SK-N-SH (cell line): ENCODE results near the gene OBSCN. TPM values are rescaled to one million over a fixed set of nuclear protein-coding genes. Genes with fewer than 3 reads are reported as not detected.

Experiments
- CTCF ChIA-PET: fragments of 300-600, 350-600 bp; formaldehyde crosslinking; extraction: SDS; loops from one replicate; lab custom pipeline; 2021; lab: Yijun Ruan, JAX
- POLR2A ChIA-PET: fragments of 350-600 bp; sonication (Branson Sonifier 250); formaldehyde crosslinking; extraction: SDS; loops from one replicate; lab custom pipeline; 2020; ENCODE audit warnings: antibody characterized with exemption, inconsistent platforms; lab: Yijun Ruan, JAX
- DNase-seq: peaks from one replicate; pipeline ENCODE4 v3.0.0; 2012
- H2AFZ ChIP-seq: fragments of 200-600 bp; sonication (generic); 2 replicates; pipeline ENCODE4 v1.8.1; 2016; ENCODE audit warnings: antibody characterized with exemption, mild to moderate bottlenecking, low read depth
- H3F3A ChIP-seq: fragments of 200-600 bp; sonication (generic); replicated peaks from 2 replicates; pipeline ENCODE3; 2016; ENCODE audit warnings: antibody characterized with exemption, mild to moderate bottlenecking; ENCODE audit not compliant: insufficient read depth
- H3K27ac ChIP-seq, 2 experiments: fragments of 200-500 bp in 1 of 2; fragments of 200-600 bp in 1 of 2; sonication (Bioruptor generic) in 1 of 2; sonication (generic), shearing (Covaris generic) in 1 of 2; 2 replicates each; pipeline versions ENCODE4 v1.5.1 to v1.6.1; 2014 to 2016; ENCODE audit warnings: low read depth in 2 of 2, inconsistent platforms in 1 of 2, low read length in 1 of 2, mild to moderate bottlenecking in 1 of 2, mixed read lengths in 1 of 2
- H3K27me3 ChIP-seq: fragments of 200-600 bp; sonication (generic), shearing (Covaris generic); 2 replicates; pipeline ENCODE4 v1.6.1; 2016; ENCODE audit warnings: mixed run types; ENCODE audit not compliant: insufficient read depth
- H3K36me3 ChIP-seq, 2 experiments: fragments of 200-500 bp in 1 of 2; fragments of 200-600 bp in 1 of 2; sonication (Bioruptor generic) in 1 of 2; sonication (generic) in 1 of 2; replicated peaks in 1 of 2; 2 replicates each; pipeline versions ENCODE3 to v1.5.1; 2014 to 2016; ENCODE audit warnings: low read length in 1 of 2, mild to moderate bottlenecking in 1 of 2; ENCODE audit not compliant: insufficient read depth in 2 of 2, control insufficient read depth in 1 of 2
- H3K4me1 ChIP-seq, 2 experiments: fragments of 200-500 bp in 1 of 2; fragments of 200-600 bp in 1 of 2; sonication (Bioruptor generic) in 1 of 2; sonication (generic), shearing (Covaris generic) in 1 of 2; 2 replicates each; pipeline versions ENCODE4 v1.5.1 to v1.6.1; 2014 to 2016; ENCODE audit warnings: low read depth in 1 of 2, low read length in 1 of 2, mixed run types in 1 of 2; ENCODE audit not compliant: insufficient read depth in 2 of 2, control insufficient read depth in 1 of 2
- H3K4me2 ChIP-seq: fragments of 200-600 bp; sonication (generic), shearing (Covaris generic); 2 replicates; pipeline ENCODE4 v1.6.1; 2017; ENCODE audit warnings: mixed run types
- H3K4me3 ChIP-seq, 2 experiments: fragments of 200-500 bp in 1 of 2; fragments of 200-600 bp in 1 of 2; sonication (Bioruptor generic) in 1 of 2; sonication (generic), shearing (Covaris generic) in 1 of 2; 2 replicates each; pipeline versions ENCODE4 v1.5.1 to v1.8.1; 2014 to 2016; ENCODE audit warnings: low read depth in 2 of 2, inconsistent platforms in 1 of 2, low read length in 1 of 2, mild to moderate bottlenecking in 1 of 2, mixed read lengths in 1 of 2, moderate library complexity in 1 of 2
- H3K79me2 ChIP-seq: fragments of 200-600 bp; sonication (generic); 2 replicates; pipeline ENCODE4 v1.8.1; 2017; ENCODE audit warnings: mild to moderate bottlenecking; ENCODE audit not compliant: insufficient read depth
- H3K9ac ChIP-seq: fragments of 200-600 bp; sonication (generic); 2 replicates; pipeline ENCODE4 v1.6.1; 2017; ENCODE audit warnings: mixed run types
- H3K9me2 ChIP-seq: fragments of 200-600 bp; sonication (generic); 2 replicates; pipeline ENCODE4 v1.6.1; 2017; ENCODE audit warnings: mixed run types
- H3K9me3 ChIP-seq: fragments of 200-600 bp; sonication (generic); 2 replicates; pipeline ENCODE4 v1.6.1; 2017; ENCODE audit warnings: mixed run types, mild to moderate bottlenecking, moderate library complexity
- H4K20me1 ChIP-seq: fragments of 200-600 bp; sonication (generic); 2 replicates; pipeline ENCODE4 v1.6.1; 2017; ENCODE audit warnings: mild to moderate bottlenecking, mixed run types; ENCODE audit not compliant: insufficient read depth
- CHD2 ChIP-seq: fragments of 150-350 bp; IDR thresholded peaks from 2 replicates; pipeline ENCODE4 v1.6.1; 2018; ENCODE audit warnings: low read length; ENCODE audit not compliant: partially characterized antibody
- EP300 ChIP-seq, 2 experiments: IDR thresholded peaks; 2 replicates each; pipeline versions ENCODE4 v1.4.0 to v1.6.1; 2012; ENCODE audit warnings: borderline replicate concordance in 1 of 2, low read depth in 1 of 2, low read length in 1 of 2
- EZH2phosphoT487 ChIP-seq: fragments of 200-600 bp; sonication (generic); IDR thresholded peaks from 2 replicates; pipeline ENCODE4 v1.6.1; 2017; ENCODE audit warnings: low read depth, mixed run types, mild to moderate bottlenecking, antibody characterized with exemption, moderate library complexity, borderline replicate concordance
- JUND ChIP-seq: IDR thresholded peaks from 2 replicates; pipeline ENCODE4 v1.4.0; 2012
- RFX5 ChIP-seq: IDR thresholded peaks from 2 replicates; pipeline ENCODE4 v1.6.1; 2012; ENCODE audit warnings: mild to moderate bottlenecking, improper control_type of control experiment, low read length
- SIN3A ChIP-seq: IDR thresholded peaks from 2 replicates; pipeline ENCODE4 v1.6.1; 2012; ENCODE audit warnings: low read depth, mild to moderate bottlenecking, low read length, moderate library complexity, borderline replicate concordance
- TAF1 ChIP-seq: IDR thresholded peaks from 2 replicates; pipeline ENCODE4 v1.6.1; 2012; ENCODE audit warnings: low read depth, mild to moderate bottlenecking, low read length, moderate library complexity, borderline replicate concordance
- WGBS: methylation state at CpG from one replicate; pipeline ENCODE4 v1.1.6; 2017; ENCODE audit warnings: low lambda C conversion rate; 5-methylcytosine and 5-hydroxymethylcytosine counted together
- polyA plus RNA-seq, 3 experiments: library from polyadenylated mRNA; depleted of rRNA; stranded (reverse); fragments of >200 nt; gene quantifications; 2 replicates each; pipeline ENCODE4 v1.2.3, GENCODE V29; 2012
- TF ChIP-seq, protein P1 (sequence below): fragments of 150-350 bp; IDR thresholded peaks from 2 replicates; pipeline ENCODE4 v1.6.1; 2017; ENCODE audit warnings: antibody characterized with exemption, low read length, low read depth, borderline replicate concordance
- TF ChIP-seq, protein P2 (sequence below): IDR thresholded peaks from 2 replicates; pipeline ENCODE4 v1.4.0; 2012; ENCODE audit warnings: low read depth, borderline replicate concordance
- TF ChIP-seq, protein P3 (sequence below): fragments of 200-600 bp; sonication (generic); IDR thresholded peaks from 2 replicates; pipeline ENCODE4 v1.6.1; 2017; ENCODE audit warnings: antibody characterized with exemption, mild to moderate bottlenecking, moderate library complexity
- TF ChIP-seq, protein P4 (sequence below): IDR thresholded peaks from 2 replicates; pipeline ENCODE4 v1.4.0; 2012; ENCODE audit warnings: low read depth, borderline replicate concordance
- TF ChIP-seq, protein P5 (sequence below): IDR thresholded peaks from 2 replicates; pipeline ENCODE4 v1.4.0; 2012; ENCODE audit warnings: low read depth
- TF ChIP-seq, protein P6 (sequence below): fragments of 150-350 bp; IDR thresholded peaks from 2 replicates; pipeline ENCODE4 v1.6.1; 2016; ENCODE audit warnings: mild to moderate bottlenecking, low read depth, low read length
- TF ChIP-seq, protein P7 (sequence below): IDR thresholded peaks from 2 replicates; pipeline ENCODE4; 2012

OBSCN gene
- polyA plus RNA-seq, 1 of the 3 experiments (the other 2 are of a cell fraction): 4.0 TPM

DNA sequence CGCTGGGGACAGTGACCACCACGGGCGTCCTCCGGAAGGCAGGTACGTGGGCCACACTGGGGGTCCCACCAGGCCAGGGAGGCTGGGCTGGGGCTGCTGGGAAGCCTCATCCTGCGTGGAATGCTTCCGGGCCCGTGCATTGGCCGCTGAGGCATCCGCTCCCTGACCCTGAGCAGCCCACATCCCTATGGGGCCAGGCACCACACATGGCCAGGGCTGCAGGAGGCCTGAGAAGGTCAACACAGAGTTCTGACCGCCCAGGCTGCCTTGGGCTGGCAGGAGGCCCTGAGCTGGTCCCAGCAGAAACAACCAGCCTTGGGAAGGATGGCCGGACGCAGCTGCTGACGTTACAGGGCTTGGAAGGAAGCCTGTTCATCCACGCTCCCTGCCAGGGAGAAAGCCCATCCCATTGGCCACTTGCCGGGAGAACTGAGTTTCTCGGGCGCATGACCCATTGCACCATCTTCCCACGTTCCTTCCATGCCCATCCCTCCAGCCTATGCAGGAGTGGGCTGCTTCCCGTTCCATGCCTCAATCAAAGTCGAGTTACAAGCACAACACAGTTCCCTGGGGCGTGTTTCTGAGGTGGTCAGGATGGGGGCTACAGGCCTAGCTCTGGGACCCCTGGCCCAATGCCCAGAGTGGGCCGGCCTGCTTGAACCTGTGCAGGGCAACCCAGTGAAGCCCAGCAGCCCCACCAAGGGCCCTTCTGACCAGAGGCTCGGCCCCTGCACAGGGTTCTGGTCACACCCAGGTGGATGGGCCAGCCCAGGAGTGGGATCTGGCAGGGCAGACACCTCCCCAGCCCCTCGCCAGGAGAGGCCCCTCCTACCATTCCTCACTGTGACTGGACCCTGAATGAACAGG, 167.1 kb downstream of the OBSCN start (continued):
- TF ChIP-seq, protein P1, sequence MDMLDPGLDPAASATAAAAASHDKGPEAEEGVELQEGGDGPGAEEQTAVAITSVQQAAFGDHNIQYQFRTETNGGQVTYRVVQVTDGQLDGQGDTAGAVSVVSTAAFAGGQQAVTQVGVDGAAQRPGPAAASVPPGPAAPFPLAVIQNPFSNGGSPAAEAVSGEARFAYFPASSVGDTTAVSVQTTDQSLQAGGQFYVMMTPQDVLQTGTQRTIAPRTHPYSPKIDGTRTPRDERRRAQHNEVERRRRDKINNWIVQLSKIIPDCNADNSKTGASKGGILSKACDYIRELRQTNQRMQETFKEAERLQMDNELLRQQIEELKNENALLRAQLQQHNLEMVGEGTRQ: no peak
- TF ChIP-seq, protein P2, sequence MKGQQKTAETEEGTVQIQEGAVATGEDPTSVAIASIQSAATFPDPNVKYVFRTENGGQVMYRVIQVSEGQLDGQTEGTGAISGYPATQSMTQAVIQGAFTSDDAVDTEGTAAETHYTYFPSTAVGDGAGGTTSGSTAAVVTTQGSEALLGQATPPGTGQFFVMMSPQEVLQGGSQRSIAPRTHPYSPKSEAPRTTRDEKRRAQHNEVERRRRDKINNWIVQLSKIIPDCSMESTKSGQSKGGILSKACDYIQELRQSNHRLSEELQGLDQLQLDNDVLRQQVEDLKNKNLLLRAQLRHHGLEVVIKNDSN: no peak
- TF ChIP-seq, protein P3, sequence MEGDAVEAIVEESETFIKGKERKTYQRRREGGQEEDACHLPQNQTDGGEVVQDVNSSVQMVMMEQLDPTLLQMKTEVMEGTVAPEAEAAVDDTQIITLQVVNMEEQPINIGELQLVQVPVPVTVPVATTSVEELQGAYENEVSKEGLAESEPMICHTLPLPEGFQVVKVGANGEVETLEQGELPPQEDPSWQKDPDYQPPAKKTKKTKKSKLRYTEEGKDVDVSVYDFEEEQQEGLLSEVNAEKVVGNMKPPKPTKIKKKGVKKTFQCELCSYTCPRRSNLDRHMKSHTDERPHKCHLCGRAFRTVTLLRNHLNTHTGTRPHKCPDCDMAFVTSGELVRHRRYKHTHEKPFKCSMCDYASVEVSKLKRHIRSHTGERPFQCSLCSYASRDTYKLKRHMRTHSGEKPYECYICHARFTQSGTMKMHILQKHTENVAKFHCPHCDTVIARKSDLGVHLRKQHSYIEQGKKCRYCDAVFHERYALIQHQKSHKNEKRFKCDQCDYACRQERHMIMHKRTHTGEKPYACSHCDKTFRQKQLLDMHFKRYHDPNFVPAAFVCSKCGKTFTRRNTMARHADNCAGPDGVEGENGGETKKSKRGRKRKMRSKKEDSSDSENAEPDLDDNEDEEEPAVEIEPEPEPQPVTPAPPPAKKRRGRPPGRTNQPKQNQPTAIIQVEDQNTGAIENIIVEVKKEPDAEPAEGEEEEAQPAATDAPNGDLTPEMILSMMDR: no peak
- TF ChIP-seq, protein P4, sequence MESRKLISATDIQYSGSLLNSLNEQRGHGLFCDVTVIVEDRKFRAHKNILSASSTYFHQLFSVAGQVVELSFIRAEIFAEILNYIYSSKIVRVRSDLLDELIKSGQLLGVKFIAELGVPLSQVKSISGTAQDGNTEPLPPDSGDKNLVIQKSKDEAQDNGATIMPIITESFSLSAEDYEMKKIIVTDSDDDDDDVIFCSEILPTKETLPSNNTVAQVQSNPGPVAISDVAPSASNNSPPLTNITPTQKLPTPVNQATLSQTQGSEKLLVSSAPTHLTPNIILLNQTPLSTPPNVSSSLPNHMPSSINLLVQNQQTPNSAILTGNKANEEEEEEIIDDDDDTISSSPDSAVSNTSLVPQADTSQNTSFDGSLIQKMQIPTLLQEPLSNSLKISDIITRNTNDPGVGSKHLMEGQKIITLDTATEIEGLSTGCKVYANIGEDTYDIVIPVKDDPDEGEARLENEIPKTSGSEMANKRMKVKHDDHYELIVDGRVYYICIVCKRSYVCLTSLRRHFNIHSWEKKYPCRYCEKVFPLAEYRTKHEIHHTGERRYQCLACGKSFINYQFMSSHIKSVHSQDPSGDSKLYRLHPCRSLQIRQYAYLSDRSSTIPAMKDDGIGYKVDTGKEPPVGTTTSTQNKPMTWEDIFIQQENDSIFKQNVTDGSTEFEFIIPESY: no peak
- no peak for TF ChIP-seq EP300 (IDR thresholded peaks at IDR 0.05; ENCODE audit: borderline replicate concordance in 1 of 2, low read depth in 1 of 2, low read length in 1 of 2)
- TF ChIP-seq, all 33 proteins: peak for 0

DNA sequence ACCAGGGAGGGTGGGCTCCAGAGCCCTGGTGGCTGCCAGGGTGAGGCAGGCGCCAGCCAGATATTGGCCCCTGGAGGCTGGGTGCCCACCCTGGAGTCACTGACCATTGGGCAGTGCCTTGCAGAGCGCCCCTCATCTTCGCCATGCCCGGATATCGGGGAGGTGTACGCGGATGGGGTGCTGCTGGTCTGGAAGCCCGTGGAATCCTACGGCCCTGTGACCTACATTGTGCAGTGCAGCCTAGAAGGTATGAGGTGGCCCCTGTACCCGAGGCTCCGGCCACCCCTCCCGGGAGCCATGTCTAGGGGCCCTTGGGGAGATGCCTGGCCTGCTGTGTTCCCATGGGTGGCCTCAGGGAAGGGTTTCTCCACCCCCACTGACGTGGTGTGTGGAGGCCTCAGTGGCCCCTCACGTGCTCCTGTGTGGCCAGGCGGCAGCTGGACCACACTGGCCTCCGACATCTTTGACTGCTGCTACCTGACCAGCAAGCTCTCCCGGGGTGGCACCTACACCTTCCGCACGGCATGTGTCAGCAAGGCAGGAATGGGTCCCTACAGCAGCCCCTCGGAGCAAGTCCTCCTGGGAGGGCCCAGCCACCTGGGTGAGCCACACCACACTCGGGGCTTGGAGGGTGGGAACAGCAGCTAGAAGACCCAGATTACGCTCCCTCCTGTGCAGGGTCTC, 167.9 kb downstream of the OBSCN start:
- no peak for DNase-seq
- H3K79me2 ChIP-seq: no peaks in the 10 kb centered on the region
- H3K9ac ChIP-seq: no peak overlapping the region
- H2AFZ ChIP-seq: no peak overlapping the region
- TF ChIP-seq, protein P5, sequence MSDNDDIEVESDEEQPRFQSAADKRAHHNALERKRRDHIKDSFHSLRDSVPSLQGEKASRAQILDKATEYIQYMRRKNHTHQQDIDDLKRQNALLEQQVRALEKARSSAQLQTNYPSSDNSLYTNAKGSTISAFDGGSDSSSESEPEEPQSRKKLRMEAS: no peak
- TF ChIP-seq, protein P1: no peak
- TF ChIP-seq CHD2 (no peak), SIN3A (no peak), RFX5 (no peak), TAF1 (no peak), JUND (no peak), EZH2phosphoT487 (no peak), EP300 (IDR thresholded peaks at IDR 0.05; ENCODE audit: borderline replicate concordance in 1 of 2, low read depth in 1 of 2, low read length in 1 of 2) (no peak)
- TF ChIP-seq, protein P2: no peak
- TF ChIP-seq, protein P6, sequence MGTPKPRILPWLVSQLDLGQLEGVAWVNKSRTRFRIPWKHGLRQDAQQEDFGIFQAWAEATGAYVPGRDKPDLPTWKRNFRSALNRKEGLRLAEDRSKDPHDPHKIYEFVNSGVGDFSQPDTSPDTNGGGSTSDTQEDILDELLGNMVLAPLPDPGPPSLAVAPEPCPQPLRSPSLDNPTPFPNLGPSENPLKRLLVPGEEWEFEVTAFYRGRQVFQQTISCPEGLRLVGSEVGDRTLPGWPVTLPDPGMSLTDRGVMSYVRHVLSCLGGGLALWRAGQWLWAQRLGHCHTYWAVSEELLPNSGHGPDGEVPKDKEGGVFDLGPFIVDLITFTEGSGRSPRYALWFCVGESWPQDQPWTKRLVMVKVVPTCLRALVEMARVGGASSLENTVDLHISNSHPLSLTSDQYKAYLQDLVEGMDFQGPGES: no peak
- TF ChIP-seq, protein P7, sequence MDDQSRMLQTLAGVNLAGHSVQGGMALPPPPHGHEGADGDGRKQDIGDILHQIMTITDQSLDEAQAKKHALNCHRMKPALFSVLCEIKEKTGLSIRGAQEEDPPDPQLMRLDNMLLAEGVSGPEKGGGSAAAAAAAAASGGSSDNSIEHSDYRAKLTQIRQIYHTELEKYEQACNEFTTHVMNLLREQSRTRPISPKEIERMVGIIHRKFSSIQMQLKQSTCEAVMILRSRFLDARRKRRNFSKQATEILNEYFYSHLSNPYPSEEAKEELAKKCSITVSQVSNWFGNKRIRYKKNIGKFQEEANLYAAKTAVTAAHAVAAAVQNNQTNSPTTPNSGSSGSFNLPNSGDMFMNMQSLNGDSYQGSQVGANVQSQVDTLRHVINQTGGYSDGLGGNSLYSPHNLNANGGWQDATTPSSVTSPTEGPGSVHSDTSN: no peak
- H3K9me2 ChIP-seq: no peaks in the 10 kb centered on the region
- no peaks in the 10 kb centered on the region for H3K9me3 ChIP-seq
- POLR2A ChIA-PET: no interaction called here
- H3K4me1 ChIP-seq: peaks cover 7 to 14% of the 10 kb centered on the region in 2 experiments; a peak in 2 of 4 replicates
- no peaks in the 10 kb centered on the region for H4K20me1 ChIP-seq
- no peaks in the 10 kb centered on the region for H3K36me3 ChIP-seq
- WGBS: 89% methylated on average over 16 of the region's 22 CpGs
- CTCF ChIA-PET: no interaction called here
- H3K4me3 ChIP-seq: no peak overlapping the region
- no peaks in the 10 kb centered on the region for H3K27me3 ChIP-seq
- H3K27ac ChIP-seq: no peak overlapping the region
- no peaks in the 10 kb centered on the region for H3F3A ChIP-seq
- H3K4me2 ChIP-seq: no peak overlapping the region
